Adipose tissue (tissue), 3 donors: ENCODE measurements around the gene IARS2. TPM values are rescaled to one million over a fixed set of nuclear protein-coding genes. Genes with fewer than 3 reads are reported as not detected.
"Not testable (repeated sequence)": the region's sequence is repeated elsewhere in the genome, so short reads cannot be mapped to it uniquely, and the experiment has no call there.

Experiments used
- H3K27ac ChIP-seq: one replicate; pipeline ENCODE4 v1.5.1; 2013; ENCODE audit warnings: low read depth, low read length
- WGBS, 3 donors: extraction: QIAGEN DNeasy Blood & Tissue Kit; methylation state at CpG; one replicate each; pipeline ENCODE4 v1.1.7; 2013; 5-methylcytosine and 5-hydroxymethylcytosine counted together
- polyA plus RNA-seq, 3 donors: library from polyadenylated mRNA; stranded (reverse); fragments of 200-250 nt; gene quantifications; one replicate each; pipeline ENCODE4 v1.2.3, GENCODE V29; 2013
- donor health status: healthy with polysubstance abuse.
- donor health status: Bipolar disorder and iron deficiency.
- donor health status: healthy.

IARS2 gene
- polyA plus RNA-seq, 3 donors: 23.3 to 70.9 (median 39.8) TPM

DNA sequence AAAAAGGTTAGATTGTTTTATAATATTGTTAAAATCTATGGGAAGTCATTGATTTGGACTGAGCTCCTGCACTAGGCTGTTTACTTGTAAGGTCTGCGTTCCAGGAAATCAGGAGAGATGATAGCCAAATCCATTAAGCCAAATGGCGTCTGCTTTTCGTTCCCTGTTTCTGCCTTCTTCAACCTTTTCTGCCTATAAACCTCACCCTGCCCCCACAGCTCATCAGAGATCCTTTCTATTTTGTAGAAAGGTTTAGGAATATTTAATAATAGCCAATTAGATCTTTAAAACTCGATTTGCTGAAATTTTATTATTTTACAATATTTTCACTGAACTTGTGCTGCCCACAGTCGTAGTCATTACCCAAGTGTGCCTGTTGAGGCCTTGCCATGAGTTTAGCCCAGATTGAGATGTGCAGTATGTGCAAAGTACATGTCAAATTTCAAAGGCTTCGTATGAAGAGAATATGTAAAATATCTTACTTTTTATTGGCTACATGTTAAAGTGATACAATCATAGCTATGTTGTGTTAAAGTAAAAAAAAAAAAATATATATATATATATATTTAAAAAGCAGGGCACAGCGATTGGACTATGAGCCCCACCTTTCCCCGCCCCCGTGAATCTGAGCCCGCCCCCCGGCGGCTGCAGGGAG is 444 bp upstream of the IARS2 start:
- 23 to 25% (median 23%) methylated on average over 12 of the region's 12 CpGs for WGBS, 3 donors
- no peak overlapping the region for H3K27ac ChIP-seq

- H3K27ac ChIP-seq: no peak overlapping the region
Observed at GRCh38 chr1:220099826-220100225, 5.9 kb downstream of the IARS2 start.

- 94 to 96% (median 95%) methylated on average over 6 of the region's 6 CpGs for WGBS, 3 donors
- not testable (repeated sequence) for H3K27ac ChIP-seq
Observed at GRCh38 chr1:220110473-220110872, 16.5 kb downstream of the IARS2 start.

- 95 to 99% (median 97%) methylated on average over 4 of the region's 4 CpGs for WGBS, 3 donors
- H3K27ac ChIP-seq: not testable (repeated sequence)
Observed at GRCh38 chr1:220112600-220112999, 18.7 kb downstream of the IARS2 start.

DNA sequence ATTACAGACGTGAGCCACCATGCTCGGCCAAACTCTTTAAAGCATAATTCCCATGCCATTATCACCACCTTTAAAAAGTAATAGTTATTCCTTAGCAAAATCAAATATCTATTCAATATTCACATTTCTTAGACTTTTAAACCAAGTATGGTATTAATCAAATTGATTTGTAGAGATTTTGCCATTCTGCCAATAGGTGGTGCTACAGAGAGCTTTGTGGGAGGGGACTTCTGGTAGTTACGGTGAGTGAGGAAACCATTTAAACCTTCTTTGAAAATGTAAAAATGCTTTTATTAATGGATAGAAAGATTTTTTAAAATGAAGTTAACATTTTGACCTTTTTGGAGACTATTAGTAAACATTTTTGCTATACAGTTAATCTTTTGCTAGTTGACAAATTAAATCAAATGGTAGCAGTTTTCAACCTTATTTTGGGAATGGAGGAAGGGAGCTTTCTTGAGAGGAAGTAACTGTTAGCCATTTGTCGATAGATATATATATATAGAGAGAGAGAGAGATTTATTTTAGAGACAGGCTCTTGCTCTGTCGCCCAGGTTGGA is 19.3 kb downstream of the IARS2 start:
- no peak overlapping the region for H3K27ac ChIP-seq
- WGBS, 3 donors: 61 to 77% (median 70%) methylated on average over 5 of the region's 5 CpGs

- no peak overlapping the region for H3K27ac ChIP-seq
- 46 to 77% (median 70%) methylated on average over 6 of the region's 6 CpGs for WGBS, 3 donors
Observed at GRCh38 chr1:220119043-220119512, 25.1 kb downstream of the IARS2 start.

GRCh38 chr1:220121791-220122530 is 28.0 kb downstream of the IARS2 start:
- WGBS, 3 donors: 51 to 84% (median 81%) methylated on average over 8 of the region's 8 CpGs
- H3K27ac ChIP-seq: no peak overlapping the region

DNA sequence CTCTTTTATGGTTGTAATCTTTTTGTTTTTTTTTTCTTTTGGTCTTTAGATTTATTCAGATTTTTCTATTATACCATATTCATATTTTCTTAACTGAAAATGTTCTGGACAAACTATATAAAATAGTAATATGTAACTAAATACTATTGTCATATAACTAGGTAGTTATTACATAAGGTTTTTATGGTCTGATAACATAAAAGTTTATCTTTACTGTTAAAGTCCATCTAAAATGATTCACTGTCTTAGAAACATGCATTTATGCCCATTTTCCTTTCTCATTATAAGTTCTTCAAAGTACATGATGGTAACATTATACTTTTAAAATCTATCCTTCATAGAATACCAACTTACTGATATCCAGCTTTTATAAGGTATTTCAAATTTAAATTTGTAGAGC is 29.1 kb downstream of the IARS2 start:
- no peak overlapping the region for H3K27ac ChIP-seq

GRCh38 chr1:220123889-220124288 is 30.0 kb downstream of the IARS2 start:
- H3K27ac ChIP-seq: no peak overlapping the region

- WGBS, 3 donors: 16 to 20% (median 17%) methylated on average over 1 of the region's 1 CpG
- H3K27ac ChIP-seq: no peak overlapping the region
Observed at GRCh38 chr1:220124542-220124941, 30.6 kb downstream of the IARS2 start.

GRCh38 chr1:220127076-220127475 is 33.1 kb downstream of the IARS2 start:
- no peak overlapping the region for H3K27ac ChIP-seq
- 88 to 91% (median 91%) methylated on average over 3 of the region's 3 CpGs for WGBS, 3 donors

- H3K27ac ChIP-seq: no peak overlapping the region
Observed at GRCh38 chr1:220129479-220130210, 35.7 kb downstream of the IARS2 start.

GRCh38 chr1:220135755-220136154 is 41.8 kb downstream of the IARS2 start:
- H3K27ac ChIP-seq: no peak overlapping the region
- 86 to 99% (median 93%) methylated on average over 2 of the region's 2 CpGs for WGBS, 3 donors

GRCh38 chr1:220137019-220137786 is 43.3 kb downstream of the IARS2 start:
- H3K27ac ChIP-seq: no peak overlapping the region
- WGBS, 3 donors: 58 to 83% (median 67%) methylated on average over 9 of the region's 9 CpGs

DNA sequence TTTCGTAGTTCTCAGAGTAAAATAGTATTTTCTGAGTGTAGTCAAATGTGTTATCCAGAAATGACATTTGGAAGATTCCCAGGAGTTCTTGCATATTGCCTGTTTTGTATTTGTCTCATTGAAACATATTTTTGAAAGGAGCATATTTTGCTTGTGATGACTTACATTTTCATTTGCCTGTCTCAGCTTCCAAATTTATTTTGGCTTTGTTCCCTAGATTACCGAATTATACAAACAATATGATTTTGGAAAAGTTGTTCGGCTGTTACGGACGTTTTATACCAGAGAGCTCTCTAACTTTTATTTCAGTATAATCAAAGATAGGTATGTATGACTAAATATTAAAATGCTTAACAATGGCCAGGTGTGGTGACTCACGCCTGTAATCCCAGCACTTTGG is 46.0 kb downstream of the IARS2 start:
- 82 to 87% (median 87%) methylated on average over 6 of the region's 6 CpGs for WGBS, 3 donors
- no peak overlapping the region for H3K27ac ChIP-seq

DNA sequence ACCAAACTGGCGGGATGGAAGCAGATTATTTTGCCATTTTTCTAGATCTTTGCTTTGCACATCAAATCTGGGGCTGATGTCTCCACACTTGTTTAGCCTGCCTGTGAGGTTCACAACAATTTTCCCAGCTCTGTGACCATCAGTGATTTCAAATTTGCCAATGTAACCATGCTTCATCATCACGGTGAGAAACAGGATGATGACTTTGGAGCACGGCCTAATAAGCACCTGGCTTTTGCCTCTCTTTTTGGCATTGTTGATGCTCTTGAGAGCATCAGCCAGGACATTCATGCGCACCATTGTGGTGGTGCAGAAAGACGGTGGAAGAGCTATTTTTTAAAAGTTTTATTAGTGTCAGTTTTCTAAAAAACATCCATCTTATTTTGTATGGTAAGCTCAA is 50.1 kb downstream of the IARS2 start:
- no peak overlapping the region for H3K27ac ChIP-seq
- 87 to 91% (median 88%) methylated on average over 5 of the region's 5 CpGs for WGBS, 3 donors

DNA sequence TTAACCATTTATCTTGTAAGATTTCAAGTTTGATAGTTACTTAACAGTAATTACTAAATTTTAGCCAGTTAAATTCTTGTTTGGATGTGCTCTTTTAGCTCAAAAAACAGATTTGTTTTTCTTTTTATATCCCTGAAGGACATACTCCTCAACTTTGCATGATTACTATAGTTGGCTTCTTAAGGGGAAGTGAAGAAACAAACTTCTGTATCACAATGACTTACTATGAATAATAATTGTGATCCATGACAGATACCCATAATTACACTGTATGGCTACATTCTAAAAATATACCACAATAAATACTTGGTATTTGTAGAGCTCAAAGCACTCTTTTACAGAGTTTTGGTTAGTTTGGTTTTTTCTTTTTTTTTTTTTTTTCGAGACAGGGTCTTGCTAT is 55.8 kb downstream of the IARS2 start:
- no peak overlapping the region for H3K27ac ChIP-seq
- WGBS, 3 donors: 76 to 97% (median 92%) methylated on average over 1 of the region's 1 CpG

- WGBS, 3 donors: 40 to 63% (median 46%) methylated on average over 3 of the region's 3 CpGs
- no peak overlapping the region for H3K27ac ChIP-seq
Observed at GRCh38 chr1:220151454-220151853, 57.5 kb downstream of the IARS2 start.

- no peak overlapping the region for H3K27ac ChIP-seq
Observed at GRCh38 chr1:220153147-220153546, 59.2 kb downstream of the IARS2 start.
